Neural progenitor cell (in vitro differentiated cells): Measurements from ENCODE around the gene PMVK. TPM values are rescaled to one million over a fixed set of nuclear protein-coding genes. Genes with fewer than 3 reads are reported as not detected.

Source experiments
- DNase-seq: peaks from one replicate; pipeline ENCODE4 v3.0.0-alpha.2; 2016; ENCODE audit warnings: low spot score
- H2AFZ ChIP-seq: fragments of 200-600 bp; sonication (generic); replicated peaks from 2 replicates; pipeline ENCODE4 v1.6.1; 2016; ENCODE audit warnings: antibody characterized with exemption
- H3F3A ChIP-seq: fragments of 200-600 bp; sonication (generic); 2 replicates; pipeline ENCODE4 v1.6.1; 2016; ENCODE audit warnings: antibody characterized with exemption, low read depth
- H3K27ac ChIP-seq: fragments of 200-600 bp; sonication (generic); 2 replicates; pipeline ENCODE4 v1.5.1; 2016; ENCODE audit warnings: mild to moderate bottlenecking
- H3K27me3 ChIP-seq: fragments of 200-600 bp; sonication (generic); 2 replicates; pipeline ENCODE4 v1.6.1; 2016; ENCODE audit warnings: mild to moderate bottlenecking, moderate library complexity
- H3K36me3 ChIP-seq: fragments of 200-600 bp; sonication (generic); 2 replicates; pipeline ENCODE4 v1.5.1; 2016
- H3K4me1 ChIP-seq: fragments of 200-600 bp; sonication (generic); 2 replicates; pipeline ENCODE4 v1.6.1; 2016; ENCODE audit warnings: mixed run types
- H3K4me2 ChIP-seq: fragments of 200-600 bp; sonication (generic); 2 replicates; pipeline ENCODE4 v1.6.1; 2016
- H3K4me3 ChIP-seq: fragments of 200-600 bp; sonication (generic); 2 replicates; pipeline ENCODE4 v1.5.1; 2016
- H3K79me2 ChIP-seq: fragments of 200-600 bp; sonication (generic); 2 replicates; pipeline ENCODE4 v1.6.1; 2016; ENCODE audit warnings: low read depth
- H3K9ac ChIP-seq: fragments of 200-600 bp; sonication (generic); 2 replicates; pipeline ENCODE4 v1.6.1; 2016
- H3K9me3 ChIP-seq: fragments of 200-600 bp; sonication (generic); 2 replicates; pipeline ENCODE4 v1.5.1; 2016; ENCODE audit warnings: low read depth
- H4K20me1 ChIP-seq: fragments of 200-600 bp; sonication (generic); 2 replicates; pipeline ENCODE4 v1.6.1; 2016; ENCODE audit warnings: low read depth
- H3K27ac Mint-ChIP-seq: 3 replicates; pipeline ENCODE4 v1.8.0; 2021; ENCODE audit warnings: mixed read lengths
- H3K27me3 Mint-ChIP-seq: 2 replicates; pipeline ENCODE4 v1.8.0; 2022; ENCODE audit warnings: low read depth, mild to moderate bottlenecking, inconsistent platforms, moderate library complexity, mixed read lengths; ENCODE audit not compliant: insufficient read depth
- H3K36me3 Mint-ChIP-seq: 3 replicates; pipeline ENCODE4 v1.8.0; 2021; ENCODE audit warnings: mixed read lengths
- H3K4me1 Mint-ChIP-seq: 3 replicates; pipeline ENCODE4 v1.8.0; 2021; ENCODE audit warnings: mixed read lengths
- H3K4me3 Mint-ChIP-seq: 3 replicates; pipeline ENCODE4 v1.8.0; 2021; ENCODE audit warnings: mild to moderate bottlenecking, moderate library complexity, mixed read lengths
- H3K9me3 Mint-ChIP-seq: 3 replicates; pipeline ENCODE4 v1.8.0; 2020; ENCODE audit warnings: mixed read lengths
- CTCF ChIP-seq: fragments of 200-600 bp; sonication (generic); IDR thresholded peaks from 2 replicates; pipeline ENCODE4 v1.5.1; 2017; ENCODE audit warnings: antibody characterized with exemption, mild to moderate bottlenecking
- EZH2 ChIP-seq: fragments of 200-600 bp; sonication (generic); IDR thresholded peaks from 2 replicates; pipeline ENCODE4 v1.6.1; 2017; ENCODE audit warnings: antibody characterized with exemption, mild to moderate bottlenecking, moderate library complexity
- EZH2phosphoT487 ChIP-seq: fragments of 200-600 bp; sonication (generic); IDR thresholded peaks from 2 replicates; pipeline ENCODE4 v1.6.1; 2017; ENCODE audit warnings: antibody characterized with exemption
- total RNA-seq: library from RNA; depleted of rRNA; stranded (reverse); fragments of >200 nt; gene quantifications from 2 replicates; pipeline ENCODE4 v1.2.3, GENCODE V29; 2015; ENCODE audit warnings: low replicate concordance

Gene PMVK
- total RNA-seq, 1 donor from 2014 or later: 4.3 TPM

GRCh38 chr1:154968731-154969130 lies 32.2 kb upstream of the PMVK start:
- peak overlapping the region; percentile 8 for H3K27ac ChIP-seq
- DNase-seq: no peak
- no peaks in the 10 kb centered on the region for H3K9me3 Mint-ChIP-seq
- peaks cover 13% of the 10 kb centered on the region for H4K20me1 ChIP-seq
- H3K4me3 Mint-ChIP-seq: peak overlapping the region; percentile 83
- no peaks in the 10 kb centered on the region for H3K36me3 ChIP-seq
- peak overlapping the region; percentile 91 for H3K4me2 ChIP-seq
- H3K79me2 ChIP-seq: peaks cover 44% of the 10 kb centered on the region
- H3K4me1 ChIP-seq: peaks cover 35% of the 10 kb centered on the region
- H3K27ac Mint-ChIP-seq: peak overlapping the region; percentile 38
- no peak overlapping the region for H2AFZ ChIP-seq
- peak overlapping the region; percentile 51 for H3K9ac ChIP-seq
- peaks cover 32% of the 10 kb centered on the region for H3F3A ChIP-seq
- H3K4me3 ChIP-seq: peak overlapping the region; percentile 51
- peaks cover 4% of the 10 kb centered on the region for H3K27me3 Mint-ChIP-seq
- no peak for TF ChIP-seq EZH2
- TF ChIP-seq EZH2phosphoT487: no peak
- no peak for TF ChIP-seq CTCF
- no peaks in the 10 kb centered on the region for H3K9me3 ChIP-seq
- H3K27me3 ChIP-seq: no peaks in the 10 kb centered on the region
- peaks cover 15% of the 10 kb centered on the region for H3K36me3 Mint-ChIP-seq
- H3K4me1 Mint-ChIP-seq: peaks cover 43% of the 10 kb centered on the region

- Histone ChIP-seq H3K79me2 (peaks cover 53% of the 10 kb centered on the region), H3F3A (peaks cover 29% of the 10 kb centered on the region), H3K27ac (no peak overlapping the region), H3K27me3 (no peaks in the 10 kb centered on the region), H3K4me3 (no peak overlapping the region), H4K20me1 (peaks cover 13% of the 10 kb centered on the region), H3K4me1 (peaks cover 40% of the 10 kb centered on the region), H2AFZ (no peak overlapping the region), H3K9me3 (no peaks in the 10 kb centered on the region), H3K36me3 (no peaks in the 10 kb centered on the region), H3K4me2 (no peak overlapping the region), H3K9ac (no peak overlapping the region)
- H3K4me1 Mint-ChIP-seq: peaks cover 47% of the 10 kb centered on the region
- peaks cover 5% of the 10 kb centered on the region for H3K27me3 Mint-ChIP-seq
- TF ChIP-seq EZH2phosphoT487: no peak
- no peak for TF ChIP-seq EZH2
- TF ChIP-seq CTCF: no peak
- no peak overlapping the region for H3K27ac Mint-ChIP-seq
- no peak overlapping the region for H3K4me3 Mint-ChIP-seq
- no peaks in the 10 kb centered on the region for H3K9me3 Mint-ChIP-seq
- peaks cover 19% of the 10 kb centered on the region for H3K36me3 Mint-ChIP-seq
- DNase-seq: no peak
Observed at GRCh38 chr1:154967331-154967950, 30.9 kb upstream of the PMVK start.

- Histone ChIP-seq H3K9me3 (no peaks in the 10 kb centered on the region), H4K20me1 (peaks cover 16% of the 10 kb centered on the region), H3K79me2 (peaks cover 49% of the 10 kb centered on the region), H2AFZ (no peak overlapping the region), H3K4me3 (no peak overlapping the region), H3F3A (peaks cover 24% of the 10 kb centered on the region), H3K27ac (no peak overlapping the region), H3K27me3 (no peaks in the 10 kb centered on the region), H3K9ac (no peak overlapping the region), H3K36me3 (no peaks in the 10 kb centered on the region), H3K4me2 (no peak overlapping the region), H3K4me1 (peaks cover 32% of the 10 kb centered on the region)
- Mint-ChIP-seq H3K9me3 (no peaks in the 10 kb centered on the region), H3K27ac (no peak overlapping the region), H3K4me3 (no peak overlapping the region), H3K36me3 (peaks cover 19% of the 10 kb centered on the region), H3K4me1 (peaks cover 42% of the 10 kb centered on the region), H3K27me3 (peaks cover 3% of the 10 kb centered on the region)
- no peak for TF ChIP-seq CTCF
- TF ChIP-seq EZH2: no peak
- no peak for TF ChIP-seq EZH2phosphoT487
- no peak for DNase-seq
Observed at GRCh38 chr1:154966111-154966510, 29.6 kb upstream of the PMVK start.
